Sigmoid colon (tissue), 7 donors: Measurements from ENCODE around the gene PARD3. TPM values are rescaled to one million over a fixed set of nuclear protein-coding genes. Genes with fewer than 3 reads are reported as not detected.

Source experiments
- DNase-seq: peaks from one replicate; pipeline ENCODE4 v3.0.0-alpha.2; 2019
- H3K27ac ChIP-seq, 4 donors: fragments of 200-600 bp; sonication (generic); one replicate each; pipeline ENCODE4 v1.5.1; 2016 to 2019; ENCODE audit warnings: mild to moderate bottlenecking in 1 of 4
- H3K27me3 ChIP-seq, 3 donors: fragments of 200-600 bp; sonication (generic); one replicate each; pipeline ENCODE4 v1.5.1; 2019; ENCODE audit warnings: mild to moderate bottlenecking in 1 of 3
- H3K36me3 ChIP-seq, 4 donors: fragments of 200-600 bp; sonication (generic); one replicate each; pipeline ENCODE4 v1.5.1; 2016 to 2019
- H3K4me1 ChIP-seq, 4 donors: fragments of 200-600 bp; sonication (generic); one replicate each; pipeline ENCODE4 v1.5.1; 2017 to 2019
- H3K4me3 ChIP-seq, 4 donors: fragments of 200-600 bp; sonication (generic); one replicate each; pipeline ENCODE4 v1.5.1; 2017 to 2019; ENCODE audit warnings: mild to moderate bottlenecking in 2 of 4, moderate library complexity in 1 of 4
- H3K9me3 ChIP-seq, 4 donors: fragments of 200-600 bp in 3 of 4; sonication (generic) in 3 of 4; one replicate each; pipeline versions ENCODE4 v1.5.1 to v1.6.1; 2013 to 2019
- EP300 ChIP-seq, 4 donors: sonication (generic); formaldehyde crosslinking; IDR thresholded peaks; one replicate each; pipeline ENCODE4 v1.6.1; 2017; ENCODE audit warnings: antibody characterized with exemption in 4 of 4
- POLR2A ChIP-seq, 2 donors: fragments of 450-650 bp; IDR thresholded peaks; one replicate each; pipeline ENCODE4 v1.6.1; 2016; ENCODE audit warnings: antibody characterized with exemption in 2 of 2, mild to moderate bottlenecking in 2 of 2, moderate library complexity in 2 of 2
- POLR2AphosphoS5 ChIP-seq, 4 donors: sonication (generic); formaldehyde crosslinking; IDR thresholded peaks; one replicate each; pipeline ENCODE4 v1.6.1; 2017; ENCODE audit warnings: antibody characterized with exemption in 4 of 4
- WGBS, 2 donors: extraction: QIAGEN DNeasy Blood & Tissue Kit; methylation state at CpG; one replicate each; pipeline ENCODE4 v1.1.7; 2013; 5-methylcytosine and 5-hydroxymethylcytosine counted together
- intact Hi-C: fragments of 100-400 bp; cut with DNase I; formaldehyde crosslinking; loops from one replicate; pipeline ENCODE4 v1.15.1; 2023
- polyA plus RNA-seq, 3 donors: library from polyadenylated mRNA; stranded (reverse); fragments of 200-250 nt; gene quantifications; one replicate each; pipeline ENCODE4 v1.2.3, GENCODE V29; 2013
- total RNA-seq, 4 donors: library from RNA; depleted of rRNA; stranded (reverse); fragments of >200 nt; gene quantifications; one replicate each; pipeline ENCODE4 v1.1.0, GENCODE V29; 2016
- TF ChIP-seq, protein P1 (sequence below), 4 experiments: fragments of 450-650 bp in 3 of 4; fragments of 200-600 bp in 1 of 4; IDR thresholded peaks; one replicate each; pipeline ENCODE4 v1.5.1; 2016 to 2019; ENCODE audit warnings: antibody characterized with exemption in 4 of 4, mild to moderate bottlenecking in 3 of 4, moderate library complexity in 2 of 4
- donor health status: healthy with polysubstance abuse.
- donor health status: Bipolar disorder and iron deficiency.
- donor health status: healthy.

PARD3 gene
- total and polyA plus RNA-seq, 7 donors, result 17.5 to 96.4 (median 75.9) TPM

DNA sequence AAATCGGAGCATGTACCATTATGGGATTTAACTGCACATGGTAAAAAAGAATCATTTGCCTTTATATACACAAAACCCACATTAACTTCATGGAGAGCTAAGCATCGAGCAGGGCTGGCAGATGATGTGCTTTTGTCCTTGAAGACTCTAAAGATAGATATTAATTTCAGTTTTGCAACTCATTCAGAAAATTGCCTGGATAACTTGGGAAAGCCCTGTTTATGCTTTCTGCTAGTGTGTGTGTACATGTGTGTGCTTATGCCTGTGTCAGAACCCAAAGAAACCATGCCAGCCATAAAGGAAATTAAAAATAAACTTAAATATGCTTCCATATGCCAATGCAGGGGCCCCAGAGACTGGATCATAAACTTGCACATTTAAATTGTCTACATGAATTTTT is 640.0 kb downstream of the PARD3 start:
- Histone ChIP-seq H3K4me1 (no peaks in the 10 kb centered on the region), H3K4me3 (no peak overlapping the region), H3K27me3 (no peaks in the 10 kb centered on the region), H3K27ac (no peak overlapping the region), H3K36me3 (no peaks in the 10 kb centered on the region), H3K9me3 (no peaks in the 10 kb centered on the region)
- TF ChIP-seq POLR2A (IDR thresholded peaks at IDR 0.05), result no peak
- no peak for TF ChIP-seq POLR2AphosphoS5 (IDR thresholded peaks at IDR 0.05)
- TF ChIP-seq, protein P1, sequence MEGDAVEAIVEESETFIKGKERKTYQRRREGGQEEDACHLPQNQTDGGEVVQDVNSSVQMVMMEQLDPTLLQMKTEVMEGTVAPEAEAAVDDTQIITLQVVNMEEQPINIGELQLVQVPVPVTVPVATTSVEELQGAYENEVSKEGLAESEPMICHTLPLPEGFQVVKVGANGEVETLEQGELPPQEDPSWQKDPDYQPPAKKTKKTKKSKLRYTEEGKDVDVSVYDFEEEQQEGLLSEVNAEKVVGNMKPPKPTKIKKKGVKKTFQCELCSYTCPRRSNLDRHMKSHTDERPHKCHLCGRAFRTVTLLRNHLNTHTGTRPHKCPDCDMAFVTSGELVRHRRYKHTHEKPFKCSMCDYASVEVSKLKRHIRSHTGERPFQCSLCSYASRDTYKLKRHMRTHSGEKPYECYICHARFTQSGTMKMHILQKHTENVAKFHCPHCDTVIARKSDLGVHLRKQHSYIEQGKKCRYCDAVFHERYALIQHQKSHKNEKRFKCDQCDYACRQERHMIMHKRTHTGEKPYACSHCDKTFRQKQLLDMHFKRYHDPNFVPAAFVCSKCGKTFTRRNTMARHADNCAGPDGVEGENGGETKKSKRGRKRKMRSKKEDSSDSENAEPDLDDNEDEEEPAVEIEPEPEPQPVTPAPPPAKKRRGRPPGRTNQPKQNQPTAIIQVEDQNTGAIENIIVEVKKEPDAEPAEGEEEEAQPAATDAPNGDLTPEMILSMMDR (IDR thresholded peaks at IDR 0.05), result no peak
- TF ChIP-seq EP300 (IDR thresholded peaks at IDR 0.05), result no peak
- DNase-seq, result no peak
- intact Hi-C loops, result no loop called here
- 87 to 89% methylated on average over 2 of the region's 2 CpGs for WGBS, 2 donors

DNA sequence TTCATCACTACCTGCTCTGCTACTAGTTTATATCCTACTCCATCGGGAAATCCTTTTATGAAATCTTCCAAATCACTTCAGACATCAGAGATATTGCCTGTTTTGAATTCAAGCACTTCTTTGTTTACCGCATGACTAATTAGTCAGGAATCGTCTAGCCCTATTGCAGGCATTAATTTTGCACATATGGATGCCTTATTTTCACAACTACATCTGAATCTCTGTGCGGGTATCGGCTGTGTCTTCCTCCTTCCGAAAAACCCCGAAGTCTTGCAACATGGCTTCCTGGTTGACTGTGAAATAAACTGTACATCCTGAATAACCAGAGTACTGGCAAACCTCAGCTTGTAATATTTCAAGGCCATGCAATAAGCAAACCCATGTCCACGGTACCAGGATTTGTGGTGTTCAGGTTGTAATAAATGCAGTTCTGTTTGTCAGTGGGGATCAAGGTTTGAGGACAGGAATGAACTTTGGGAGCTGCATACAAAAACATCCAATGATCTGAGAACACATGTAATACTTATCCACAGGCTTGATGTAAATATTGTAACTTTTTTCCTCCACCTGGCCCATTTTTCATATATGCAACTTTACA is 642.1 kb downstream of the PARD3 start:
- peaks cover 0 to 9% (median 0%) of the 10 kb centered on the region in 4 donors for H3K4me1 ChIP-seq
- no peaks in the 10 kb centered on the region for H3K27me3 ChIP-seq
- 77 to 80% methylated on average over 8 of the region's 8 CpGs for WGBS, 2 donors
- no peak overlapping the region for H3K4me3 ChIP-seq
- no peak overlapping the region for H3K27ac ChIP-seq
- no peaks in the 10 kb centered on the region for H3K36me3 ChIP-seq
- intact Hi-C loops, result no loop called here
- no peak for DNase-seq
- TF ChIP-seq EP300 (IDR thresholded peaks at IDR 0.05), result no peak
- TF ChIP-seq POLR2A (IDR thresholded peaks at IDR 0.05), result no peak
- TF ChIP-seq, protein P1 (IDR thresholded peaks at IDR 0.05), result no peak
- no peak for TF ChIP-seq POLR2AphosphoS5 (IDR thresholded peaks at IDR 0.05)
- no peaks in the 10 kb centered on the region for H3K9me3 ChIP-seq

DNA sequence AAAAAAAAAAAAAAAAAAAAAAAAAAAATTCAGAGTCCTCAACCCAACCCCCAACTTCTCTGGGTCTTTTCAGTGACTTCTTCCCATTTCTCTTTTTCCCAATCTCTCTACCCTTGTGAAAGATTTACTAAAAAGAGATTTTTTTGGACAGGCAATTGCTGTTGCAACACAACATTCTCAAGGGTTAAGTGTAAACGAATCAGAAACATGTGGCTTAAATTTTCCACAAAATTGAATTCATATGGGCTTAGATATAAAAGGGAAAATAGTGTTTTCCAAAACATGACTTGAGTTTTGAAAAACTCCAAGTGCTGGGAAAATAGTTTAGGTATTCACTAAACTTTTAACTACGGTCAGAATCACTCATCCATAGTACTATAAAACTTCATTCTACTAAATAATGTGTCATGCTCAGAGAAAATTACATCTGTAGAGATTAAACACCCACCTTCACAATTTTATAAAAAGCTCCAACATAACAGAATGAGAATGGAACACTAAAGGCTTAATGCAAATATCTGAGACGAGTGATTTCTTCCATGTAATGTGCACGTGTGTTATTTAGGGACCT is 643.1 kb downstream of the PARD3 start:
- intact Hi-C loops, result no loop called here

DNA sequence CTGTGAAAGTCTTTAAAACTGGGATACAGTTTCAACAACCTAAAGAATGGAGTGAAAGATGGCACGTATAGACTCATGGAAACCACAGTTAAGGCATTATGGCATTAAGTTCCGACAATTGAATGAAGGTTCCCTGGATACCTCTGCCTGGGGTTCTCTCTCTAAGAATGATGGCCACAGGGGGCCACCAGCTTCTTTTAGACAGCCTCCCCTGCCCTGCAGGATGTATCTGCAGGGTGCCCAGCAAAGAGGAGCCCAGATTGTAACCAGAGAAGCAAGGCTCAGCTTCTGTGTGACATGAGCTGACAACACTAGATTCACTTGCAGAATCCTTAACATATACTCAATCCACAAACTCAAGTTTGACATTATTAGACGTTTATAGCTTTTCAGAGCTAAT is 645.4 kb downstream of the PARD3 start:
- Histone ChIP-seq H3K9me3 (no peaks in the 10 kb centered on the region), H3K4me1 (peaks cover 0 to 9% (median 0%) of the 10 kb centered on the region in 4 donors), H3K4me3 (no peak overlapping the region), H3K36me3 (no peaks in the 10 kb centered on the region), H3K27ac (no peak overlapping the region), H3K27me3 (no peaks in the 10 kb centered on the region)
- DNase-seq, result no peak
- intact Hi-C loops, result no loop called here
- no peak for TF ChIP-seq EP300 (IDR thresholded peaks at IDR 0.05)
- TF ChIP-seq, protein P1 (IDR thresholded peaks at IDR 0.05), result no peak
- TF ChIP-seq POLR2A (IDR thresholded peaks at IDR 0.05), result no peak
- TF ChIP-seq POLR2AphosphoS5 (IDR thresholded peaks at IDR 0.05), result no peak
- WGBS, 2 donors, result 95 to 96% methylated on average over 3 of the region's 3 CpGs

More for the DNA sequence above, 643.1 kb downstream of the PARD3 start:
- no peaks in the 10 kb centered on the region for H3K9me3 ChIP-seq
- WGBS, 2 donors, result 66 to 71% methylated on average over 4 of the region's 4 CpGs
- no peak for DNase-seq
- H3K27ac ChIP-seq, result no peak overlapping the region
- H3K36me3 ChIP-seq, result no peaks in the 10 kb centered on the region
- H3K4me3 ChIP-seq, result no peak overlapping the region
- H3K27me3 ChIP-seq, result no peaks in the 10 kb centered on the region
- TF ChIP-seq POLR2A (IDR thresholded peaks at IDR 0.05) (no peak), POLR2AphosphoS5 (IDR thresholded peaks at IDR 0.05) (peak in 2 of 4 donors; percentile 13 to 41), EP300 (IDR thresholded peaks at IDR 0.05) (no peak)
- TF ChIP-seq, protein P1 (IDR thresholded peaks at IDR 0.05), result no peak
- peaks cover 0 to 9% (median 0%) of the 10 kb centered on the region in 4 donors for H3K4me1 ChIP-seq
